GM13976 (cell line): ENCODE data around the gene ERGIC3.

Experiments
- DNase-seq: peaks from one replicate; pipeline ENCODE4 v3.0.0; 2012; ENCODE audit warnings: low spot score
- CTCF ChIP-seq: IDR thresholded peaks from 2 replicates; pipeline ENCODE4 v1.5.1; 2012; ENCODE audit warnings: borderline replicate concordance, mild to moderate bottlenecking; ENCODE audit not compliant: insufficient read depth; ENCODE audit errors: extremely low read depth, missing control alignments, control extremely low read depth
- in situ Hi-C: fragments of 300-500 bp; cut with MboI; formaldehyde crosslinking; loops from one replicate; pipeline ENCODE4 v1.12.0; 2022; ENCODE audit warnings: low sequenced_read_pairs, mixed read lengths, inconsistent platforms; ENCODE audit not compliant: unreplicated experiment

ERGIC3 gene

GRCh38 chr20:35518955-35519354 lies 22.9 kb upstream of the ERGIC3 start:
- in situ Hi-C loops: no loop called here

DNA sequence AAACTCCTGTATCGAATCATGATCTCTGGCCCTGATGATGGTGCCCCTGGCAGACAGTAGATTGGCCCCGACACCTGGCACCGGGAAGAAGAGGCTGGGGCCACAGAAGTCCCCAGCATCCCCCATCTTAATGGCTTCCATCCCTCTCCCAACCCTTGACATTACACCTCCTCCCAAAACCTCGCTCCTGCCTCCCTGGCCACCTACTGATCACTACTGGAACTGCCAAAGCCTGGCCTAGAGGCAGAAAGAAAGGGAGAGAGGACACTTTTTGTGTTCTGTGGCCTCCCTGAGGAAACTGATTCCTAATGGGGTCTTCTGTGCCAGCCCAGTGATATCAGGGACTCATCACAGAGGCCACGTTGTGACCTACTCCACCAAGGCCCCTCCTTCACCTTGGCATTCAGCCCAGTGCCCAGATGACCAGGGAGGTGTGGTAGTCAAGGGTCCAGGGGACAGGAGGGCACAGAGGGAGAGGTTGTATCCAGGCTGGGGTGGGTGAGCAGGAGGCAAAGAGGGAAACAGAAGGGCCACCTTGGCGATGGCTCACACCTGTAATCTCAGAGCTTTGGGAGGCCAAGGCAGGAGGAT lies 18.5 kb upstream of the ERGIC3 start:
- peak; percentile 54 for DNase-seq
- in situ Hi-C loops: no loop called here

More at GRCh38 chr20:35518955-35519354, 22.9 kb upstream of the ERGIC3 start:
- no peak for DNase-seq
- TF ChIP-seq CTCF: no peak

DNA sequence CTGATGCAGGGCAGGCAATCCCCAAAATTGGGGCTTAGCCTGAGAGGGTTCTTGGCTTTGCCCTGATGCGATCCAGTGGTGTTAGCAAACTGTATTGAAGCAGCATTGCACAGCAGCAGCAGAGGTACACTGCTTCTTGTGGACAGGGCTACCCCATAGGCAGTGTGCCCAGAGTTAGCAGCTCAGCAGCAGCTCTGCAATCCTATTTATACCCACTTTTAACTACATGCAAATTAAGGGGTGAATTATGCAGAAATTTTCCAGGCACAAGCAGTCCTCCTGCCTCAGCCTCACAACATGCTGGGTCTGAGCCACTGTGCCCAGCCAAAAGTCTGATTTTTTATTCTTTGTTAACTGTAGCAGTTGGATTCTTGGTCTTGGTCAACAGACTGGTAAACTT lies 16.2 kb upstream of the ERGIC3 start:
- in situ Hi-C loops: no loop called here
- no peak for DNase-seq
- no peak for TF ChIP-seq CTCF

More for the DNA sequence above, 18.5 kb upstream of the ERGIC3 start:
- peak; percentile 48 for TF ChIP-seq CTCF

GRCh38 chr20:35527122-35527769 lies 14.6 kb upstream of the ERGIC3 start:
- TF ChIP-seq CTCF: no peak
- no peak for DNase-seq
- in situ Hi-C loops: no loop called here

DNA sequence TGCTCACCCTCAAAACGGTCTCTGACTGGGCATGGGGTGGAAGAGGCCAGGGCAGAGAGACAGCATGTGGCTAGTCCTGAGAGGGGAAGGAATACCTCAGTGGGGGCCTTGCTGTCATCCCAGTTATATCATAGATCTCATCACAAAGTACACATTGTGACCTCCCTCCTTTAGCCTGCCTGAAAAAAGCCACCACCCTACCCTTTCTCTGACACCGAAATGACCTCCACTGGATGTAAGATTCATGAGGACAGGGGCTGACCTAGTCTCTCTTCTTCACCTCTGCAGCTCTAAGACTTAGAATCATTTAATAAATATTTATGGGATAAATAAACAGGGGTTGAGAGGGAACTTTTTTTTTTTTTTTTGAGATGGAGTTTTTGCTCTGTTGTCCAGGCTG lies 12.3 kb upstream of the ERGIC3 start, which contains the start of gene C20orf173:
Gene C20orf173 (minus strand): TSS at position 101 of the 400 bp plus-strand sequence. CDS start 279 bp downstream, outside the sequence.
- no peak for DNase-seq
- no peak for TF ChIP-seq CTCF
- in situ Hi-C loops: no loop called here

- in situ Hi-C loops: no loop called here
- TF ChIP-seq CTCF: no peak
- DNase-seq: peak; percentile 69
Measured at GRCh38 chr20:35539756-35540212, 2.1 kb upstream of the ERGIC3 start.
